Heart right ventricle (tissue), 16 donors: Measurements from ENCODE around the gene LAMA2. TPM values are rescaled to one million over a fixed set of nuclear protein-coding genes. Genes with fewer than 3 reads are reported as not detected.
A peak's percentile ranks its signal among the peaks of the same experiment; 100 is the strongest.

Source experiments
- ATAC-seq, 8 donors: fragments of 200-7000 bp; cut with Tn5 transposase; one replicate each; pipeline ENCODE4 v1.9.1; 2020; ENCODE audit warnings: mild to moderate bottlenecking in 8 of 8, moderate library complexity in 8 of 8, moderate number of reproducible peaks in 1 of 8
- DNase-seq, 2 donors: peaks; one replicate each; pipeline ENCODE4 v3.0.0-alpha.2; 2020
- H3K27ac ChIP-seq, 10 donors: fragments of 200-600 bp; sonication (generic) in 2 of 10; one replicate each; pipeline versions ENCODE4 v1.5.0 to v1.8.0; 2020 to 2022; ENCODE audit warnings: mild to moderate bottlenecking in 3 of 10
- H3K27me3 ChIP-seq, 7 donors: fragments of 200-600 bp; one replicate each; pipeline ENCODE4 v1.8.0; 2021 to 2022; ENCODE audit warnings: mild to moderate bottlenecking in 2 of 7
- H3K36me3 ChIP-seq, 9 donors: fragments of 200-600 bp; sonication (generic) in 1 of 9; one replicate each; pipeline versions ENCODE4 v1.5.0 to v1.8.0; 2020 to 2022; ENCODE audit warnings: mild to moderate bottlenecking in 2 of 9
- H3K4me1 ChIP-seq, 9 donors: fragments of 200-600 bp; sonication (generic) in 1 of 9; one replicate each; pipeline versions ENCODE4 v1.5.0 to v1.8.0; 2020 to 2022; ENCODE audit warnings: mild to moderate bottlenecking in 4 of 9
- H3K4me3 ChIP-seq, 10 donors: fragments of 200-600 bp; sonication (generic) in 2 of 10; one replicate each; pipeline versions ENCODE4 v1.5.0 to v1.8.0; 2020 to 2022; ENCODE audit warnings: mild to moderate bottlenecking in 7 of 10, moderate library complexity in 2 of 10
- H3K9me3 ChIP-seq, 11 donors: fragments of 200-600 bp in 10 of 11; sonication (generic) in 2 of 11; one replicate each; pipeline versions ENCODE4 v1.5.0 to v1.8.0; 2013 to 2022; ENCODE audit warnings: mild to moderate bottlenecking in 2 of 11, control low read depth in 1 of 11, moderate library complexity in 1 of 11
- CTCF ChIP-seq, 9 donors: fragments of 200-600 bp; sonication (generic) in 2 of 9; IDR thresholded peaks; one replicate each; pipeline versions ENCODE4 v1.5.0 to v1.8.0; 2021 to 2022; ENCODE audit warnings: antibody characterized with exemption in 9 of 9, mild to moderate bottlenecking in 5 of 9, moderate library complexity in 1 of 9
- WGBS, 2 donors: extraction: QIAGEN DNeasy Blood & Tissue Kit; methylation state at CpG; one replicate each; pipeline ENCODE4 v1.1.7; 2013; ENCODE audit warnings: inconsistent platforms in 1 of 2; 5-methylcytosine and 5-hydroxymethylcytosine counted together
- intact Hi-C, 10 donors: fragments of 100-400 bp; cut with DNase I; formaldehyde crosslinking; loops; one replicate each; pipeline versions ENCODE4 v1.11.1 to v1.14.2; 2022
- polyA plus RNA-seq, 2 donors: library from polyadenylated mRNA; stranded (reverse); fragments of 200-250 nt; gene quantifications; one replicate each; pipeline ENCODE4 v1.2.3, GENCODE V29; 2013
- total RNA-seq, 10 donors: library from RNA; stranded (reverse); fragmentation: NEBNext Ultra II Directional in 3 of 10; extraction: Animal tissue kit (Norgen Biotek cat#: 25700) in 3 of 10; gene quantifications; one replicate each; pipeline versions ENCODE4 v1.2.1 to v1.2.4, GENCODE V29; 2021 to 2023
- donor health status: Arrhythmogenic right ventricular cardiomyopathy.
- donor health status: ischemic (EF 13 %, LVEDD 7.1; RV severe dilation, severe dysfunction).
- donor health status: healthy with polysubstance abuse.
- donor health status: DM: no; HTN: yes; CAD: no.
- donor health status: DM: no; HTN: no; CAD: no.
- donor health status: ischemic (EF 25% LVEDD 6.9; RV normal size, moderate dysfunction).
- donor health status: ischemic (EF 25% LVEDD 5.7; RV mildly dilated, moderate dysfunction).
- donor health status: healthy.
- donor health status: DM: yes; HTN: yes; CAD: no.
- donor health status: Ischemic cardiomyopathy.
- donor health status: ischemic (EF 35%, LVEDD 5.7; RV mildly dilated, moderate dysfunction).
- donor health status: nonischemic (EF 11% LVEDD 7.7; RV severe dilation, severe dysfunction).
- donor health status: DM: yes; HTN: yes; CAD: no.
- donor health status: PGD.
- donor health status: ischemic (EF 29% LVEDD 5.4; RV normal size, mild dysfunction).
- donor health status: nonischemic (EF 23%, LVEDD 6.1; RV moderate dilation, normal function).

LAMA2 gene
- total and polyA plus RNA-seq, 12 donors: 31.1 to 293 (median 223) TPM

DNA sequence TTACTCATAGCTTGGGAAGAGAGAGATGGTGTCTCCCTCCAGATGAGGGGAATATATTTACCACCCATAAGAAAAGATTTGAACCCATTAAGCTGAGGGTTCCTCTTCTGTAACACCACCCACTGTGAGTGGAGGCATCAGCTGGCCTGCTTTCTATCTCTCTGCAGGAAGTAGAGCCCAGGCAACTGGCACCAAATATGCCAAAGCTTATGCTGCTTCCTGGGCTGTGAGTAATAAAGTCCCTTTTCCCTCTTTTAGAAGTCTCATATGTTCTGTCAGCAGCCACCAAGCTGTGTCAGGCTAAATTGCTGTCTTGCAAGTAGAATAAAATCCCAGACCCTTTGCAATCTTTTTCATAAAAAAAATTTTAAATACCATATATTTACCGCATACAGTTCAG is 241.4 kb downstream of the LAMA2 start:
- WGBS, 2 donors: 97 to 100% methylated on average over 1 of the region's 1 CpG
- H3K27ac ChIP-seq: peak overlapping the region in 5 of 10 donors; percentile 11 to 52 (median 21)
- no peaks in the 10 kb centered on the region for H3K36me3 ChIP-seq
- intact Hi-C loops: no loop called here
- no peak overlapping the region for H3K4me3 ChIP-seq
- peak in 3 of 8 donors; percentile 20 to 59 (median 41) for ATAC-seq
- H3K9me3 ChIP-seq: no peaks in the 10 kb centered on the region
- no peak for DNase-seq
- peaks cover 0 to 41% (median 22%) of the 10 kb centered on the region in 9 donors for H3K4me1 ChIP-seq
- H3K27me3 ChIP-seq: no peaks in the 10 kb centered on the region
- no peak for TF ChIP-seq CTCF (IDR thresholded peaks at IDR 0.05)

- intact Hi-C loops: loop anchor here in 2 of 10 donors (5.0 to 10.0 kb wide), 4 partner anchors 33 to 245 kb away; partner anchors contain the start of gene LAMA2 (in 2 of the 2)
- H3K9me3 ChIP-seq: no peaks in the 10 kb centered on the region
- peaks cover 8 to 63% (median 51%) of the 10 kb centered on the region in 9 donors for H3K4me1 ChIP-seq
- no peak for TF ChIP-seq CTCF (IDR thresholded peaks at IDR 0.05)
- H3K36me3 ChIP-seq: no peaks in the 10 kb centered on the region
- DNase-seq (no peak), ATAC-seq (no peak)
- H3K27me3 ChIP-seq: no peaks in the 10 kb centered on the region
- H3K4me3 ChIP-seq: no peak overlapping the region
- H3K27ac ChIP-seq: peak overlapping the region in 9 of 10 donors; percentile 16 to 86 (median 71)
These were observed 247.2 kb downstream of the LAMA2 start for GRCh38 chr6:129130106-129130505.

DNA sequence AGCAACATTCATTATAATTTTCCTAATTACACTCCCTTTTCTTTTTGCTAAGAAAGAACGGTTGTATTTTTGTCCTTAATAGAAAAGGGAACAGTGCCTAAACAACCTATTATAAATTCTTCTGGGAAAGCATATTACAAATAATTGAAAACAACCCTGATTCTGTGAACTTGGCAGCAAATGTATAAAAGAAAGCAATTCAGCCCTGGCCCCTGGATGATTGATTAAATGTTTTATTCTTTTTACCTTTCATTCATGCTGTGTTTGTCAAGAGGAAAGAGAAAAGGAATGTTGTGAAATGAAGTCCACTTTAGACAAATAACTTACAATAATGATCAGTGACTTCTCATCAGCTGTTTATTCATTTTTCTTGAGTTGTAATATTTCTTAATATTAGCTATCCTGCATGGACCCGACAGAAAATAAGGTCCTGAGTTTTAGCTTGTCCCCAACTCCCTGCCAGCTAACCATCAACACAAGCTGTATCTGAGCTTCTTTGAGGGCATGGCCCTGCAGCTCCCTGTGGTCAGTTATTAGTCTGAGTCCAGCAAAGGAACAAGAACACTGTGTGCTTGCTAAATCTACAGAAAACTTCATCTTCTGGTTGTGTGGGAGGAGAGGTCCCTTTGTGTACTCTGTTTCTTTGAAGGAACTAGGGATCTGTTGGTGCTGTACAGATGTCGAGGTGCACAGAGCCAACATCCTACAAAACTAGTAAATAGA is 248.2 kb downstream of the LAMA2 start:
- H3K9me3 ChIP-seq: no peaks in the 10 kb centered on the region
- H3K27ac ChIP-seq: peak overlapping the region; percentile 16 to 86 (median 70)
- DNase-seq: peak in 1 of 2 donors; percentile 20
- TF ChIP-seq CTCF (IDR thresholded peaks at IDR 0.05): no peak
- intact Hi-C loops: loop anchor here in 2 of 10 donors (5.0 to 10.0 kb wide), 4 partner anchors 34 to 246 kb away; partner anchors contain the start of gene LAMA2 (in 2 of the 2)
- H3K27me3 ChIP-seq: no peaks in the 10 kb centered on the region
- no peaks in the 10 kb centered on the region for H3K36me3 ChIP-seq
- peaks cover 8 to 68% (median 57%) of the 10 kb centered on the region in 9 donors for H3K4me1 ChIP-seq
- whole genome bisulfite sequencing, 2 donors: 51 to 59% methylated on average over 3 of the region's 3 CpGs
- no peak overlapping the region for H3K4me3 ChIP-seq
- ATAC-seq: peak; percentile 27 to 78 (median 69)

DNA sequence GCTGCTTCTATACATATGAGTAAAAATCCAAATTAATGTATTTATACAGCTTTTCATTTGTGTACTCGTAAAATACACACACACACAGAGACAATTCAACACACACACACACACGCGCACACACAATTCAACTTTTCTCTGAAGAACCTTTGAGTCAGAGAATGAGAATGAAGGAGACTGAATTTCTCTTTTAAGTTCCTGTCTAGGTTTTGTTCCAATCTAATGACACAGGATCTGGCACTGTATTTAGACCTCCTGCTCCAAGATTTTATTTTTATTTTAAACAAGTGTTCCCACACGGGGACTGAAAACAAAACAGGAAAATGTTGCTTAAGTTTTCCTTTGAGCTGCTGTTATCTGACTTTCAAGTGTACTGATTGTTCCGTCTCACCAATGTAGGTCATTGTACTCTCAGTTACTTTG is 250.8 kb downstream of the LAMA2 start:
- Histone ChIP-seq H3K9me3 (no peaks in the 10 kb centered on the region), H3K27me3 (no peaks in the 10 kb centered on the region), H3K4me3 (no peak overlapping the region), H3K27ac (peak overlapping the region; percentile 36 to 92 (median 71)), H3K4me1 (peaks cover 8 to 90% (median 67%) of the 10 kb centered on the region in 9 donors), H3K36me3 (no peaks in the 10 kb centered on the region)
- intact Hi-C loops: loop anchor here in 3 of 10 donors (2.0 to 10.0 kb wide), 5 partner anchors 17 to 249 kb away; partner anchors contain the start of gene LAMA2 (in 2 of the 3)
- DNase-seq (peak in 1 of 2 donors; percentile 10), ATAC-seq (peak; percentile 37 to 81 (median 74))
- WGBS, 2 donors: 18 to 20% methylated on average over 5 of the region's 5 CpGs
- no peak for TF ChIP-seq CTCF (IDR thresholded peaks at IDR 0.05)
